Measurements from ENCODE around the gene DYNC2H1.

- TF ChIP-seq CTCF (IDR thresholded peaks at IDR 0.05) (no peak), POLR2A (IDR thresholded peaks at IDR 0.05) (no peak), EP300 (IDR thresholded peaks at IDR 0.05) (no peak)
Measured at GRCh38 chr11:103453915-103454709, 344.9 kb downstream of the DYNC2H1 start.
